OCI-LY7 (cell line): Measurements from ENCODE around the gene FLRT1.

Experiments used
- CTCF ChIP-seq: fragments of 200-600 bp; sonication (generic); conservative IDR thresholded peaks from 2 replicates; pipeline ENCODE4 v1.5.1; 2014; ENCODE audit warnings: mild to moderate bottlenecking, antibody characterized with exemption, low read length, moderate library complexity, mixed read lengths
- EZH2phosphoT487 ChIP-seq: fragments of 200-600 bp; sonication (generic); IDR thresholded peaks from 2 replicates; pipeline ENCODE4 v1.6.1; 2018; ENCODE audit warnings: low read depth, borderline replicate concordance, mild to moderate bottlenecking, mixed run types, antibody characterized with exemption, low read length, moderate library complexity, mixed read lengths

GRCh38 chr11:64011371-64011770 is 24.4 kb upstream of the FLRT1 start:
- TF ChIP-seq CTCF = no peak
- no peak for TF ChIP-seq EZH2phosphoT487
